Measurements from ENCODE around the gene SLC26A1.

Gene SLC26A1

GRCh38 chr4:970854-971520 lies 22.2 kb downstream of the SLC26A1 start:
- H3K9me2 ChIP-seq (replicated peaks; ENCODE audit: insufficient read depth, low read length) = no peaks in the 10 kb centered on the region
- no peaks in the 10 kb centered on the region for H3K79me2 ChIP-seq (ENCODE audit: insufficient read depth, low read length)
- TF ChIP-seq CTCF (IDR thresholded peaks at IDR 0.05; ENCODE audit: insufficient read depth, low read length, poor library complexity, severe bottlenecking) = no peak
- TF ChIP-seq EZH2phosphoT487 (conservative IDR thresholded peaks at IDR 0.05; ENCODE audit: low read length) = no peak
- no peak overlapping the region for H3K4me2 ChIP-seq (ENCODE audit: low read depth, low read length, poor library complexity, severe bottlenecking)
- no peaks in the 10 kb centered on the region for H3K36me3 ChIP-seq (ENCODE audit: low read length)
- no peak overlapping the region for H2AFZ ChIP-seq (ENCODE audit: low read depth, low read length, severe bottlenecking)
- no peaks in the 10 kb centered on the region for H3K27me3 ChIP-seq (ENCODE audit: low read length)
- H3K27ac ChIP-seq (ENCODE audit: low read depth, low read length) = no peak overlapping the region
- H3K9ac ChIP-seq (ENCODE audit: low read length) = no peak overlapping the region
- no peak overlapping the region for H3K4me3 ChIP-seq (ENCODE audit: insufficient read depth, low read length, poor library complexity, severe bottlenecking)
- no peaks in the 10 kb centered on the region for H4K20me1 ChIP-seq (ENCODE audit: low read depth, low read length)
- no peaks in the 10 kb centered on the region for H3K9me3 ChIP-seq (ENCODE audit: insufficient read depth, low read length)
- H3F3A ChIP-seq (ENCODE audit: insufficient read depth) = no peaks in the 10 kb centered on the region

- TF ChIP-seq EZH2phosphoT487 (conservative IDR thresholded peaks at IDR 0.05; ENCODE audit: low read length) = no peak
- no peak for TF ChIP-seq CTCF (IDR thresholded peaks at IDR 0.05; ENCODE audit: insufficient read depth, low read length, poor library complexity, severe bottlenecking)
- Histone ChIP-seq H3K4me2 (ENCODE audit: low read depth, low read length, poor library complexity, severe bottlenecking) (no peak overlapping the region), H3K9me2 (replicated peaks; ENCODE audit: insufficient read depth, low read length) (no peaks in the 10 kb centered on the region), H3K27ac (ENCODE audit: low read depth, low read length) (no peak overlapping the region), H3F3A (ENCODE audit: insufficient read depth) (no peaks in the 10 kb centered on the region), H3K36me3 (ENCODE audit: low read length) (no peaks in the 10 kb centered on the region), H2AFZ (ENCODE audit: low read depth, low read length, severe bottlenecking) (no peak overlapping the region), H3K4me3 (ENCODE audit: insufficient read depth, low read length, poor library complexity, severe bottlenecking) (no peak overlapping the region), H3K9me3 (ENCODE audit: insufficient read depth, low read length) (no peaks in the 10 kb centered on the region), H3K9ac (ENCODE audit: low read length) (no peak overlapping the region), H3K79me2 (ENCODE audit: insufficient read depth, low read length) (no peaks in the 10 kb centered on the region), H3K27me3 (ENCODE audit: low read length) (no peaks in the 10 kb centered on the region), H4K20me1 (ENCODE audit: low read depth, low read length) (no peaks in the 10 kb centered on the region)
Observed at GRCh38 chr4:970046-970745, 23.0 kb downstream of the SLC26A1 start.

GRCh38 chr4:968621-969394 lies 24.4 kb downstream of the SLC26A1 start:
- Histone ChIP-seq H3K36me3 (ENCODE audit: low read length) (no peaks in the 10 kb centered on the region), H3K79me2 (ENCODE audit: insufficient read depth, low read length) (no peaks in the 10 kb centered on the region), H3K27ac (ENCODE audit: low read depth, low read length) (no peak overlapping the region), H3K9me3 (ENCODE audit: insufficient read depth, low read length) (no peaks in the 10 kb centered on the region), H4K20me1 (ENCODE audit: low read depth, low read length) (no peaks in the 10 kb centered on the region), H3K4me3 (ENCODE audit: insufficient read depth, low read length, poor library complexity, severe bottlenecking) (no peak overlapping the region), H3K4me2 (ENCODE audit: low read depth, low read length, poor library complexity, severe bottlenecking) (no peak overlapping the region), H2AFZ (ENCODE audit: low read depth, low read length, severe bottlenecking) (no peak overlapping the region), H3F3A (ENCODE audit: insufficient read depth) (no peaks in the 10 kb centered on the region), H3K9ac (ENCODE audit: low read length) (no peak overlapping the region), H3K9me2 (replicated peaks; ENCODE audit: insufficient read depth, low read length) (no peaks in the 10 kb centered on the region), H3K27me3 (ENCODE audit: low read length) (no peaks in the 10 kb centered on the region)
- TF ChIP-seq CTCF (IDR thresholded peaks at IDR 0.05; ENCODE audit: insufficient read depth, low read length, poor library complexity, severe bottlenecking) (no peak), EZH2phosphoT487 (conservative IDR thresholded peaks at IDR 0.05; ENCODE audit: low read length) (no peak)

Measured in SU-DHL-6 (cell line).